Endodermal cell (in vitro differentiated cells): ENCODE data around the gene KRTAP10-6. TPM values are rescaled to one million over a fixed set of nuclear protein-coding genes. Genes with fewer than 3 reads are reported as not detected.

Experiments used
- DNase-seq: peaks from one replicate; pipeline ENCODE4 v3.0.0-alpha.2; 2017
- H3K27ac ChIP-seq: 2 replicates; pipeline ENCODE4 v1.5.1; 2013; ENCODE audit warnings: mild to moderate bottlenecking, low read depth, low read length, moderate library complexity
- H3K27me3 ChIP-seq: 2 replicates; pipeline ENCODE4 v1.6.1; 2013; ENCODE audit warnings: mild to moderate bottlenecking, low read length, moderate library complexity; ENCODE audit not compliant: insufficient read depth, control insufficient read depth, poor library complexity, severe bottlenecking
- H3K36me3 ChIP-seq: 2 replicates; pipeline ENCODE4 v1.7.0; 2013; ENCODE audit warnings: mild to moderate bottlenecking, low read length, moderate library complexity; ENCODE audit not compliant: control insufficient read depth, insufficient read depth
- H3K4me1 ChIP-seq: one replicate; pipeline ENCODE4 v1.7.0; 2013; ENCODE audit warnings: low read length; ENCODE audit not compliant: control insufficient read depth, insufficient read depth
- H3K4me3 ChIP-seq: 2 replicates; pipeline ENCODE4 v1.5.1; 2013; ENCODE audit warnings: mild to moderate bottlenecking, low read length, moderate library complexity
- H3K9ac ChIP-seq: 2 replicates; pipeline ENCODE4 v1.6.1; 2013; ENCODE audit warnings: mild to moderate bottlenecking, low read length, moderate library complexity; ENCODE audit not compliant: poor library complexity, severe bottlenecking; ENCODE audit errors: extremely low read depth
- H3K9me3 ChIP-seq: 2 replicates; pipeline ENCODE4 v1.6.1; 2013; ENCODE audit warnings: mild to moderate bottlenecking, low read length, moderate library complexity; ENCODE audit not compliant: control insufficient read depth
- H3K27ac Mint-ChIP-seq: 2 replicates; pipeline ENCODE4 v1.8.0; 2020; ENCODE audit warnings: mixed read lengths
- H3K27me3 Mint-ChIP-seq: 2 replicates; pipeline ENCODE4 v1.8.0; 2021; ENCODE audit warnings: mild to moderate bottlenecking, mixed read lengths; ENCODE audit not compliant: insufficient read depth
- H3K36me3 Mint-ChIP-seq: 2 replicates; pipeline ENCODE4 v1.8.0; 2020; ENCODE audit warnings: low read depth, mixed read lengths
- H3K4me1 Mint-ChIP-seq: 2 replicates; pipeline ENCODE4 v1.8.0; 2020; ENCODE audit warnings: mixed read lengths
- H3K4me3 Mint-ChIP-seq: 2 replicates; pipeline ENCODE4 v1.8.0; 2020; ENCODE audit warnings: mild to moderate bottlenecking, moderate library complexity, mixed read lengths
- H3K9me3 Mint-ChIP-seq: 2 replicates; pipeline ENCODE4 v1.8.0; 2020; ENCODE audit warnings: mild to moderate bottlenecking, mixed read lengths
- CTCF ChIP-seq: fragments of 200-600 bp; sonication (generic); conservative IDR thresholded peaks from 2 replicates; pipeline ENCODE4 v1.5.0; 2021; ENCODE audit warnings: antibody characterized with exemption, mild to moderate bottlenecking
- WGBS, 2 experiments: methylation state at CpG; one replicate each; pipeline versions ENCODE4 v1.1.5 to v1.1.7; 2013; ENCODE audit warnings: missing lambda C conversion rate in 2 of 2, mixed read lengths in 1 of 2; ENCODE audit not compliant: insufficient coverage in 1 of 2, insufficient read length in 1 of 2; 5-methylcytosine and 5-hydroxymethylcytosine counted together
- total RNA-seq, 2 donors: library from RNA; stranded (reverse); fragmentation: NEBNext Ultra II Directional in 1 of 2; extraction: Animal tissue kit (Norgen Biotek cat#: 25700) in 1 of 2; gene quantifications; 2 replicates in 1 of 2; 3 replicates in 1 of 2; pipeline ENCODE4 v1.2.1, GENCODE V29; 2021

KRTAP10-6 gene
- total RNA-seq, 2 donors from 2014 or later: not detected

- no peaks in the 10 kb centered on the region for H3K27me3 Mint-ChIP-seq
- peaks cover 14% of the 10 kb centered on the region for H3K4me1 Mint-ChIP-seq
- no peak for TF ChIP-seq CTCF
- WGBS, 2 experiments: 78 to 83% methylated on average over 9 to 13 of the region's 13 CpGs
- no peaks in the 10 kb centered on the region for H3K9me3 Mint-ChIP-seq
- no peaks in the 10 kb centered on the region for H3K36me3 Mint-ChIP-seq
- Histone ChIP-seq H3K9me3 (no peaks in the 10 kb centered on the region), H3K9ac (no peak overlapping the region), H3K4me1 (no peaks in the 10 kb centered on the region), H3K27me3 (no peaks in the 10 kb centered on the region), H3K27ac (no peak overlapping the region), H3K4me3 (no peak overlapping the region), H3K36me3 (no peaks in the 10 kb centered on the region)
- H3K27ac Mint-ChIP-seq: no peak overlapping the region
- peak; percentile 52 for DNase-seq
- H3K4me3 Mint-ChIP-seq: no peak overlapping the region
These were observed 39.6 kb downstream of the KRTAP10-6 start for GRCh38 chr21:44552681-44553080.

- Histone ChIP-seq H3K9ac (no peak overlapping the region), H3K27ac (no peak overlapping the region), H3K4me3 (no peak overlapping the region), H3K4me1 (no peaks in the 10 kb centered on the region), H3K36me3 (no peaks in the 10 kb centered on the region), H3K27me3 (no peaks in the 10 kb centered on the region), H3K9me3 (no peaks in the 10 kb centered on the region)
- peak; percentile 39 for DNase-seq
- peaks cover under 1% of the 10 kb centered on the region for H3K27me3 Mint-ChIP-seq
- peaks cover 14% of the 10 kb centered on the region for H3K4me1 Mint-ChIP-seq
- H3K36me3 Mint-ChIP-seq: no peaks in the 10 kb centered on the region
- no peaks in the 10 kb centered on the region for H3K9me3 Mint-ChIP-seq
- no peak for TF ChIP-seq CTCF
- H3K27ac Mint-ChIP-seq: no peak overlapping the region
- no peak overlapping the region for H3K4me3 Mint-ChIP-seq
- WGBS, 2 experiments: 77 to 95% methylated on average over 4 to 6 of the region's 6 CpGs
These were observed 40.2 kb downstream of the KRTAP10-6 start for GRCh38 chr21:44552136-44552535.

- Mint-ChIP-seq H3K9me3 (peaks cover 6% of the 10 kb centered on the region), H3K27me3 (peaks cover 1% of the 10 kb centered on the region), H3K4me1 (peaks cover 14% of the 10 kb centered on the region), H3K27ac (peak within 1 kb of the TSS; percentile 38), H3K36me3 (no peaks in the 10 kb centered on the region), H3K4me3 (no peak within 1 kb of the TSS)
- Histone ChIP-seq H3K36me3 (no peaks in the 10 kb centered on the region), H3K9ac (no peak within 1 kb of the TSS), H3K9me3 (no peaks in the 10 kb centered on the region), H3K27ac (no peak within 1 kb of the TSS), H3K4me1 (no peaks in the 10 kb centered on the region), H3K27me3 (no peaks in the 10 kb centered on the region), H3K4me3 (no peak within 1 kb of the TSS)
- 83 to 89% methylated on average over 5 to 17 of the region's 17 CpGs for WGBS, 2 experiments
- DNase-seq: peak; percentile 55
- TF ChIP-seq CTCF: no peak
These were observed 40.9 kb downstream of the KRTAP10-6 start, which contains the start of gene KRTAP10-2 for GRCh38 chr21:44551340-44551961. KRTAP10-2 (minus strand) TSS chr21:44551505; CDS start chr21:44551458, 47 bp downstream.
